GM18499 (cell line): ENCODE results near the gene TBCC.
"Not testable (repeated sequence)": the region's sequence is repeated elsewhere in the genome, so short reads cannot be mapped to it uniquely, and the experiment has no call there.

Source experiments
- ATAC-seq: cut with Tn5 transposase; IDR thresholded peaks from one replicate; pipeline ENCODE4 v1.9.1; 2021; ENCODE audit warnings: moderate number of reproducible peaks; ENCODE audit not compliant: insufficient read depth, unreplicated experiment

The TBCC gene

DNA sequence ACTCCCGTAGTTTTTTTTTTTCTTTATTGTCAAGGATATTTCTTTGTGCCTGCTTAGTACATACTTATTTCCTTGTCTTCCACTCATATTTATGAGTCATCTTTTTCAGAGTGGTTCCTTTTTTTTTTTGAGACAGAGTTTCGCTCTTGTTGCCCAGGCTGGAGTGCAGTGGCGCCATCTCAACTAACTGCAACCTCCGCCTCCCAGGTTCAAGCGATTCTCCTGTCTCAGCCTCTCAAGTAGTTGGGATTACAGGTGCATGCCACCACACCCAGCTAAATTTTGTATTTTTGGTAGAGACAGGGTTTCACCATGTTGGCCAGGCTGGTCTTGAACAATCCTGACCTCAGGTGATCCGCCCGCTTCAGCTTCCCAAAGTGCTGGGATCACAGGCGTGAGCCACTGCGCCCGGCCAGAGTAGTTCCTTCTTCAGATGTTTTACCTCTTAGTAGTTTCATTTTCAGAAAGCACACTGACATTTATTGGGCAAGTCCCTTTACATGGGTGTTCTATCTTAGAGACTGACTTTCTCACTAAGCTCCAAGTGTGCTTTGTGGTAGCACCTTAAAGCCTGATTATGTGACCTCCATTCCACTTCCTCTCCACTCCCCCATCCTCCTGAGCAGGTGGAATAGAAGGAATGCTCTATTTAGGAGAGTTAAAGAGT lies 29.1 kb upstream of the TBCC start:
- ATAC-seq = not testable (repeated sequence)

DNA sequence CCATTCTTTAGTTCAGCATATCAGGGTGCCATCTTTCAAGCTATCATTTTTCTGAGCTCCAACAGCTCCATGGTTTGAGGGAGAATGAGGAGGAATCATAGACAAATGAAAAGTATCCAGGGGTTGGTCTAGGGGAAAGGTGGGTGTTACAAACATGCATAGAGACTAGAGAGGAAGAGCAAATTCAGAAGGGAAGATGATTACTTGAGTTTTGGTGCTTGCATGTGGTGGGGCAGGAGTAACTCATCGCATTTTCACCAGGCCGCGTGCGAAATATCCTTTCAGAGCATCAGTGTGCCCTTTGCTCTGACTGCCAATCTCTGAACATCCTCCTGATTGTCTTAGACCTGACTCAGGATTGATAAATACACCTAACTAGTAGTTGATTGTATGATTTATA lies 28.3 kb upstream of the TBCC start:
- ATAC-seq = no peak

DNA sequence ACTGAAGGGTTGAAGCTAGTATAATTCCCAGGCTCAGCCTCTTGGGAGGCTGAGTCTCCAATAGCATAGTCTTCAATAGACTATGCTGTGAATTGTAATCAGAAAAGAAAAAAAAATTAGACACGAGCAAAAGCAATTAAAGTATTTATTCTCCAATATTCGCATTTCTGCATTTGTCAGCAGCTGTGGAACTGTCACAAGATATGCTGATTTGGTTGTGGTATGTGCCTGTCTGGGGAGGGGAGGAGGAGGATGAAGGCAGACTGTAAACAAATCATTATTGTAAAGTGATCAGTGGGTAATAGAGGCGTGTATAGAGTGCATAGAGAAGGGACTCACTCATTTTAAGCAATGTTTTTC lies 25.8 kb upstream of the TBCC start:
- no peak for ATAC-seq

DNA sequence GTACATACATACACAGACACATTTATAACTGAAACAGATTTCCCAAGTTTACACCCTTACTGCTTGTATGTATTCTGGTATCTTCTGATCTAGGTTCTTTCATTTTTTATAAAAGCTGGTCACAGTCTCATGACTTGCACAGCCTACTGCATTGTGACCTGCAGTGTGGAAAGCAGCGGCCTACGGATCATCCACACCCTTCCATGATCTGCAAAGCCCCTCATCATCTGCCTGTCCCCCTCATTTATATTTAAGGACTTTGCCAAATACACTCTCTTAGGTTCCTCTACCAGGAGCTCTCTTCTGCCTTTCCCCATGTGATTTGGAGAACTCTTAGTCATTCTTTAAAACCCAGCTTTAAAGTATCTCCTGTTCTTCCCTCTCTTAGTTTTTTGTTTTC lies 23.9 kb upstream of the TBCC start:
- no peak for ATAC-seq

DNA sequence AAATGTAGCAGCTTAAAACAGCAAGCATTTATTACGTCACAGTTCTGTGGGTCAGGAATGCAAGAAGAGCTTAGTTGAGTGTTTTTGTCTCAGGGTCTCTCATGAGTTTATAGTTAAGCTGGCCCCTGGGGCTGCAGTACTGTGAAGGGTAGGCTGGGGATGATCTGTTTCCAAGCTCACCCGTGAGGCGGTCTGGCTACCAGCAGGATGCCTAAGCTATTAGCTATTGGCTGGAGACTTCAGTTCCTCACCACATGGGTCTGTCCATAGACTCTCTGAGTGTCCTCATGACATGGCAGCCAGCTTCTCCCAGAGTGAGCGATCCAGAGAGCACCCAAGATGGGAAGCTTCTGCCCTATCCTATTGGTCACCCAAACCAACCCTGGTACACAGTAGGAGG lies 23.1 kb upstream of the TBCC start:
- no peak for ATAC-seq

DNA sequence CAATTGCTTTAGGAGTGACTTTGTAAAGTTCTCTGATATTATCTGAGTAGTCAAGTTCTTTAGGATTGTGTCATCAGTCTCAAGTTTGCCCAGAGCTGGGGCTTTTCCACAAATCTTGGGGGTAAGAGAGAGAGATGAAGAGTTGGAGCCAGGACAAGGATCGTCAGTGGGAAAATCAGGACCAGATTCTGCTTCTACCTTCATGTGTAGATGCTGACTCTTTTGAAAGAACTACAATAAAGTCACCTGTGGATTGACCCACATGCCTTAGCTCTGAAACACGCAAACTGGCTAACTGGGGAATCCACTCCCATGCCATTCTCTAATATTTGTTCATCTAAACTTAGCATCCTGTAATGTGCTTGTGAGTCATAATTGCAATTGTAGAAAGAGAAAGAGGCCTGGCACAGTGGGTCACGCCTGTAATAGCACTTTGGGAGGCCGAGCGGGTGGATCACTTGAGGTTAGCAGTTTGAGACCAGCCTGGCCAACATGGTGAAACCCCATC lies 20.3 kb upstream of the TBCC start:
- no peak for ATAC-seq

DNA sequence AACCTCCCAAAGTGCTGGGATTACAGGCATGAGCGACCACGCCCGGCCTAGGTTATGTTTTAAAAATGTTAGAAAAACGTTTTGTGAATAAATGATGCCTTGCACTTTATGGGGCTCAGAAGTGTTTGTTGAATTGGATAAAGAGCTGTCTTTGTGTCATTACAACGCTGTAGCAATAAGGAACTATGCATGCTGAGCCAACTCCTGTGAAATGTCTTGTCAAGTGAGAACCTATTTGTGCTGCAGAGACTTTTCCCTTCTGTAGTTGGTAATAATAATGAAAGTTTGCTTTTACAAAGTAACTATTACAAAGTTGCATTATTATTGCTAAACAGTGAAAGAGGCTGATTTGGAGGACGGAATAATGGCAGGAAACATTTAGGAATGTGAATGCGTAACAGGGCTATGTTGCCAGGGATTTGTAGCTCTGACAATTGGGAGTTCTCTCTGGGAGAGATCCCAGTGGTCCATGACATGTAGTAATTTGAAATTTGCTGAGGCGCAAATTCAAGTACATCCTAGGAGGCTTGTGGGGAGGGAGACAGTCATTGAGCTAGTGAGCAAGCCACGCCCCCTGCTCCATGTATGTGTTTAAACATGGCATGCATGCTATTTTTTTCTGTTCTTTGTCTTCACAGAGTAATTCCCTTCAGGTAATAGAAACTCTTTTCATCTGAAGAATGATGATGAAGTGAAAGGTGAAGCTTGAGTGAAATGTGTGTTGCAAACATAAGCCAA lies 19.2 kb upstream of the TBCC start:
- no peak for ATAC-seq

DNA sequence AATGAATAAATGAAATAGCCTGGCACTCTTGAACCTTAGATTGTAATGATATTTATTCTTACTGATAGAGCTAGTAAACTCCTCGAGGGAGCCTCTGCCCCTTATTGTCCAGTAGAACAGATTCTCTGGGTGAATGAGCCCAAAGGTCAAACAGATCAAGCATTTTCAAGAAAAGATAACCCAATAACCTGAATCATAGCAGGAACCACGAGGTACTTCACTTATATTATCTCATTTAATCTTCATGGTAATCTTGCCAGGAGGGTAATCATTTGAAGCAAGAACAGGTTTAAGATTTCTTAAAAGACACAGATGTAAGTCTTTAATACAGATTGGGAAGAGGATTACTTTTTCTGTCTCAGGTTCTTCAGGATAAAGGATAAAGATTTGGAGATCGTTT lies 17.0 kb upstream of the TBCC start:
- no peak for ATAC-seq

DNA sequence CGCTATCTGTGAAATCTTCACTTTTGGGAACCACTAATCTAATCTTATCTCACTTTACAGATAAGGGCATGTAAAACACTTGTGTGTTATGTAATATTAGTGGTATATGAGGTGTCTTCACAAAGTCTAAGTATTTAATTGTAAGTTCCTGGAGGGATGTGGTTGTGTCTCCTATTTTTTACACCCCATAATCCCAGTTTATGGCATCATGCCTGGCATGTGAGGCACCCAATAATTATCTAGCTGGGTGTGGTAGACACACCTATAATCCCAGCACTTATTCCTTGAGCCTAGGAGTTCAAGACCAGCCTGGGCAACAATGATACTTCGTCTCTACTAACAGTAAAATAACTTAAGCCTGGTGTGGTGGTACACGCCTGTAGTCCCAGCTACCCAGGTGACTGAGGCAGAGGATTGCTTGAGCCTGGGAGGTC lies 16.5 kb upstream of the TBCC start:
- ATAC-seq = no peak

DNA sequence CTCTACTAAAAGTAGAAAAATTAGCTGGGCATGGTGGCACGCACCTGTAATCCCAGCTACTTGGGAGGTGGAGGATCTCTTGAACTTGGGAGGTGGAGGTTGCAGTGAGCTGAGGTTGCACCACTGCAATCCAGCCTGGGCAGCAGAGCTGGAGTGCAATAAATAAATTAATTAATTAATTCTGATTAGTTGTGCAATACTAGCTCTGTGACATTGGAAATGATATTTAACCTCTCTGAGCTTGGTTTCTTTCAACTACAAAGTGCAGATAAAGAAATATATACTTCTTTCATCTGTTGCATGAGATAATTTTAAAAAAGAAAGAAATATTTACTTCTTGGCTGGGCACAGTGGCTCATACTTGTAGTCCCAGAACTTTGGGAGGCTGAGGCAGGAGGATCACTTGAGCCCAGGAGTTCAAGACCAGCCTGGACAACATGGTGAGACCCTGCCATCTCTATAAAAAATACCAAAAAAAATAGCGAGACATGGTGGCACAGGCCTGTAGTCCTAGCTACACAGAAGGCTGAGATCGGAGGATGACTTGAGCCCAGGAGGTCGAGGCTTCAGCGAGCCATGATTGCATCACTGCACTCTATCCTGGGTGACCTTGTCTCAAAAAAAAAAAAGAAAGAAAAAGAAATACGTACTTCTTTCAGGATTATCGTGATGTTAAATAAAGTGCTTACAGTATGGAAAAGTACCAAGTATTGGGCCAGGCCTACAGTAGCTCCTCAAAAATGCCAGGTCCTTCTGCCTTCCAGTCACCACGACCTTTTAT lies 15.6 kb upstream of the TBCC start:
- ATAC-seq = no peak

DNA sequence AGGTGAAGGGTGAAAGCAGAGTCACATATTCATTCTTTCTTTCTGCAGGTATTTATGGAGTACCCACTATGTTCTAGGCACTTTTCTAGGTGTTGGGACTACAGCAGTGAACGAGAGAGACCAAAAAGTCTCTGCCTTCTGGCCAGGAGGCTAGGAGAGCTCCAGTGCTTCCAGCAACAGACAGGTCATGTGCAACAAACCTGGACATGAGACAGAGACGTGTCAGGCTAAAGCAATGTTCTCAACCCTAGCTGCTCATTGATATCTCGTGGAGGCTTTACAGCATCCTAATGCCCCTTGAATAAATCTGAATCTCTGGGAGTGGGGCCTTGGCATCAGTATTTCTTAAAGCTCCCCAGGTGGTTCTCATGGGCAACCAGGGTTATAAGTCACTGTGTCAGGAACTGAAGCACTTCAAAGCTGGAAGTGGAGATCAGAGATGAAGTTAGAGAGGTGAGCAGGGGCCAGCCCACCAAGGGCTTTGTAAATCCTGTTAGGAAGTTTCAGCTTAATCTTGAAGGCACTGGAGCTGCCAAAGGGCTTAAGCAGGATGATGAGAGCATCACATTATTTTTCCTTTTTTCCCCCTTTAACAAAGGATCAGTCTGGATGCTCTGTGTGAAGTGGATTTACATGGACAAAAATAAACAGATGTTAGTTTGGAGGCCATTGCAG lies 13.0 kb upstream of the TBCC start:
- no peak for ATAC-seq

DNA sequence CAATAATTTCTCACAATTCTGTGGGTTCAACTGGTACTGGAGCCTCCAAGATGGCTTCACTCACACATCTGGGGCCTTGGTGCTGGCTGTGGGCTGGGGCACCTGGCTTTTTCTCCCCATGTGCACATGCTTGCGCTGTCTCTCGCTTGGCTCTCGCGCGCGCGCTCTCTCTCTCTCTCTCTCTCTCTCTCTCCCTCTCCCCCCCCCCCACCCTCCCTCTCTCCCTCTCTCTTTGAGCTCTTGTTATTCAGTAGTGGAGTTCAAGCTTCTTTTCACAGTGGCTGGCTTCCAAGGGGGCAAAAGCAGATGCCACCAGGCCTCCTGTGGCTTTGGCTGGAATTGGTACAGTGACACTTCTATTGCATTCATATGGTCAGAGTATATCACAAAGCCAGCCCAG lies 10.8 kb upstream of the TBCC start:
- ATAC-seq = no peak

DNA sequence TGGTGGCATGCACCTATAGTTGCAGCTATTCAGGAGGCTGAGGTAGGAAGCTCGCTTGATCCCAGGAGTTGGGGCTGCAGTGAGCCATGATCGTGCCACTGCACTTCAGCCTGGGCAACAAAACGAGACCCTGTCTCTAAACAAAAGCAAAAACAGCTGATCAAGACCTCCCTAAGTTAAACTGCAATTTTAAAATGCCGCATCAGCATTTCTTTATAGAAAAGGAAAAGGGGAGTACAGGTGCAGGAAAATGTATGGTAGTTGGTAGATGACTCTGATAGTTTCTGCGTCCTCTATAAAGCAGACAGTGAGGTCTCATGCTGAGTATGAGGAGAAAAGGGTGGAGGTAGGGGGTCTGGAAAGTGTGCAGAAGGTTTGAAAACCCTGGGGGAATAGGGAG lies 8.9 kb upstream of the TBCC start:
- no peak for ATAC-seq

DNA sequence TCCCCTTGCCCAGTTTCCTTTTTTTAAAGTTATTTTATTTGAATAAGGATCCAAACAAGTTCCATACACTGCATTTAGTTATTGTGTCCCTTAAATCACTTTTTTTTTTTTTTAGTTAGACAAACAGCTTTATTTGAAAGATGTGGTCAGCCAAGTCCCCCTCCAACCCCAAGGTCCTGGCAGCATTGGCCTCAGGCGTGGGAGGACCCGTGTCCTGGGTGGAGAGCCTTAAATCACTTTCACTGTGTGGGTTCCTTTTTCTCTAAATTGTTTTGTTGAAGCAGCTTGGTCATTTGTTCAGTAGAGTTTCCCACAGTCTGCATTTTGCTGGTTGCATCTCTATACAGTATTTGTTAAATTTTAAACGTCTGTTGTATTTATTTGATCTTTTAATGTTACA lies 5.2 kb upstream of the TBCC start:
- ATAC-seq = no peak

DNA sequence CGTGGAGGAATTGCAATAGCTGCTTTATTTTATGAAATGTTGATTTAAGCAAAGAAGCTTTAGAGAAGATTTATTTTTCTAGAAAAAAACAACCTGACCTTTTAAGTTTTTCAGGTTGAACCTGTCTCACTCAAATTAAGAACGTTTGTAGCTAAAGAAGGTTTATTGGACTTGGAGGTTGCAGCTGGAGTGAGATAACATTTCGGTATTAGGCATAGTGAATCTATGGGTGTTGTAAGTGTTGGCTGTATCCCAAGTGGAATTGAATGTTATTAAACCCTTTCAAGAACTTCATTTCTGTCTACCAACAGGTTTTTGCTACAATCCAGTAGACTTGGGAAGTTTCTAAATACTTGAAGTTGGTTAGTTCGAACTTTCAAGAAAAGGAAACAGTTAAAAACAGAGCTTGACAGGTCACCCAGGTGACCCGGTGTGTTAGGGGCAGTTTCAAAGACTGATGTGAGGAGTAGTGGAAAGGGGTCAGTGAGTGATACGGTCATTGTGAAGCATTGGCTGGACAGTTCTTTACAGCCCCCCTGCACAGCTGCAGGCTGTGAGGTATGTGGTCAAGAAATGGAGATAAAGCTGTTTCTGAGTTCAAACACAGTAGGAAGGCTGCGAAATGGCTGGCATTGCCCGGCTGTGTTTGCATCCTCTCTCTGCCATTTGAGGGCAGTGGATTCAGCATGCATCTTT lies 2.4 kb upstream of the TBCC start:
- no peak for ATAC-seq

DNA sequence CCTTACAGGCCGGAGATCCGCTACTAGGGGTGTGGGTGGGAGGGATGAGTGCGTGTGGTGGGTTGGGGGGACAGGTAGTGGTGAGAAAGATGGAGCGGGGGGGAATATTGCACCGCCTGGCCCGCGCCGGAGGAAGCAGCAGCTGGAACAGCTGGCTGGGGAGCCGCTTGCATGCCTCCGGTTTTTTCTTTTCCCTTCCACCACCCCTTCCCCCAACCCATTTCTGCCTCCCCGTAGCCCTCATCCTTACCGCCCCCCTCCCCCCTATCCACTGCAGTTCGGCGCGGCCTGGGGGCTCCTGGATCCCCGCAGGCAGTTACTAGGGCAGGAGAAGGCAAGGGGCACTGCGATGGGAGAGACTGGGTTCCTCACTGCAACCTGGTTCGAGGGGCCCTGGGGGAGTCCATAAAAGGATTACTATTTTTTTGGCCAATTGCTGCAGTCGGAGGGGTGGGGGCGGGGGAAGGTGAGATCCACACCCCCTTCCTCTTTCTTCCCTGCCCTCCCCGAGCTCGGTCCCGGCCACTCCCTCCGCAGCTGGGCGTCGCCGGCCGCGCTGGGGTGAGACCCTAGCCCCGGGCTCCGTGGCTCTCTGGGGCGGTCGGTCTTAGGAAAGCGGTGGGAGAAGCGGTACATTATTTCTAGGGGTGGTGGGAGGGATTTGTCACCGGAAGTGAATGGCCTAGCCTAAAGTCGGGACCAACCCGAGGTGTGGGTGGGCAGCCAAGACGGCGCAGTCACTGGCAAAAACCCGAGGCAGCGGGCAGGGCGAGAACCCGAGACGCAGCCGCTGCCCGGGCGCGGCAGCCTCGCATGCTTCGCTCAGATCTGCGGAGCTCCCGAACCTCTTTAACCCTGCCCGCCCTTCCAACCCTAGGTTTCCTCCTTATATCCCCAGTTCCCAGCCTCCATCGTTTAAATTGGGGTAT lies 824 bp upstream of the TBCC start:
- ATAC-seq = no peak

DNA sequence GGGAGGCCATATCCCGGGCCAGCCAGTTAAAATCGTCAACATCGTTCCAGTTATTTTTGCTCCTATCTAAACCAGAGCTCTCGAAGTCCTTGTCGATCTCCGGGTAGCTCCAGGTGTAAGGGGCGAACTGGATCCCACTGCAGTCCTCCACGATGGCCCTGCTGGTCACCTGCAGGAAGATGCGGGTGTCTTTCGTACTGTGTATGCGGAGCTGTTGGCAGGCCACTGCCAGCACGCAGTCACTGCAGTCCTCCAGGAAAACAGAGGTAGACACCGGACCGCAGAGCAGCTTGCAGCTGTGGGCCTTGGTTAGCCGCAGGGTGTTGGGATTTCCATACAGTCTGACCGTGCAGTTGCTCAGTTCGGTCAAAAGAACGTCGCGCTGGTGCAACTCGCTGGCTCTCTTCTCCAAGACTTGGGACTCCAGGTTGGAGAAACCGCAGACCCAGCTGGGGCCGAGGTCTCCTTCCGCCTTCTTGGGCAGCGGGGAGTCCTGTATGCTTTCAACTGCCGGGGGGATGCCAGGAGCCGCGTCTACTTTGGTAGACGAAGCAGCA lies 742 bp downstream of the TBCC start:
- no peak for ATAC-seq

DNA sequence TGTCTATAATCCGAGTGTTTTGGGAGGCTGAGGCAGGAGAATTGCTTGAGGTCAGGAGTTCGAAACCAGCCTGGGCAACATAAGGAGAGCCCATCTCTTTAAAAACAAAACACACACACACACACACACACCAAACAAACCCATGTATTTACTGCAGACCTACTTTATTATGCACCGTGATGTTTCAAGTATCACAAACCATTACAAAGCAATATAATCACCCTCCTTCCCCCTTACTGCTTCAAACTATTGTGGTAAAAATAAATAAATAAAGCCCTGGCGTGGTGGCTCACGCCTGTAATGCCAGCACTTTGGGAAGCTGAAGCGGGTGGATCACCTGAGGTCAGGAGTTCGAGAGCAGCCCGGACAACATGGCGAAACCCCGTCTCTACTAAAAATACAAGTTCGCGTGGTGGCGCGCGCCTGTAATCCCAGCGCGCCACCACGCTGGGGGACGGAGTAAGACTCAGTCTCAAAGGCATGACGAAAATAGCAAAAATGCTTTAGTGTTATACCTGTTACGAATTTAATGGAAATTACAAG lies 1.5 kb downstream of the TBCC start:
- no peak for ATAC-seq
